Activated T-helper 1 cell treated with anti-CD3 and anti-CD28 coated beads, Interleukin-2, amount 50 U/mL, for 16 hours (primary cell): ENCODE measurements around the gene RSAD2.
"Not testable (repeated sequence)": the region's sequence is repeated elsewhere in the genome, so short reads cannot be mapped to it uniquely, and the experiment has no call there.

Experiments used
- DNase-seq, 2 donors: peaks; one replicate each; pipeline ENCODE4 v3.0.0-alpha.2; 2020; ENCODE audit warnings: low read depth in 1 of 2, low spot score in 1 of 2

Gene RSAD2

DNA sequence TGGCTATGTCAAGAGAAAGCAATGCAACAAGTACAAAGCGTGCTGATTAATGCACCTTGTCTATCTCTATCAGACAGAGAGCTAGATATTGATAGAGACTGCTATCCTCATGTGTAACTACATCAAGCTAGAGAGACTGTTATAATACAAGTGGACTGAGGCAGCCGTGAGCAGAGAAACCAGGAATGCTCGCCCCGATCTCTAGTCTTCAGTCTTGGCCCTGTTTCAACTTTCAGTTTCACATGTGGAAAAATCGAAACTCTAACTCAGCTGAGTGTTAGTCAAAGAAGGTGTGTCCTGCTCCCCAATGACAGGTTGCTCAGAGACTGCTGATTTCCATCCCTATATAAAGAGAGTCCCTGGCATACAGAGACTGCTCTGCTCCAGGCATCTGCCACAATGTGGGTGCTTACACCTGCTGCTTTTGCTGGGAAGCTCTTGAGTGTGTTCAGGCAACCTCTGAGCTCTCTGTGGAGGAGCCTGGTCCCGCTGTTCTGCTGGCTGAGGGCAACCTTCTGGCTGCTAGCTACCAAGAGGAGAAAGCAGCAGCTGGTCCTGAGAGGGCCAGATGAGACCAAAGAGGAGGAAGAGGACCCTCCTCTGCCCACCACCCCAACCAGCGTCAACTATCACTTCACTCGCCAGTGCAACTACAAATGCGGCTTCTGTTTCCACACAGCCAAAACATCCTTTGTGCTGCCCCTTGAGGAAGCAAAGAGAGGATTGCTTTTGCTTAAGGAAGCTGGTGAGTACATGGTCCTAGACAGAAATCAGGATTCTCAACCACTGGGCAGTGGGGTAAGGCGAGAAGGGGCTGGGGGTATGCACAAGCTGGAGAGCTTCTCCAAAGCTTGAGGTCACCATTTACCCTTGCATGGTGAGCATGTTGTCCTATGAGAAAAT, at the start of gene RSAD2:
TSS of gene RSAD2 (plus strand) at position 376 of the 903 bp plus-strand sequence. CDS start at position 400, 24 bp downstream.
- no peak for DNase-seq

- no peak for DNase-seq
Measured at GRCh38 chr2:6828299-6828584, 49.3 kb upstream of the RSAD2 start.

DNA sequence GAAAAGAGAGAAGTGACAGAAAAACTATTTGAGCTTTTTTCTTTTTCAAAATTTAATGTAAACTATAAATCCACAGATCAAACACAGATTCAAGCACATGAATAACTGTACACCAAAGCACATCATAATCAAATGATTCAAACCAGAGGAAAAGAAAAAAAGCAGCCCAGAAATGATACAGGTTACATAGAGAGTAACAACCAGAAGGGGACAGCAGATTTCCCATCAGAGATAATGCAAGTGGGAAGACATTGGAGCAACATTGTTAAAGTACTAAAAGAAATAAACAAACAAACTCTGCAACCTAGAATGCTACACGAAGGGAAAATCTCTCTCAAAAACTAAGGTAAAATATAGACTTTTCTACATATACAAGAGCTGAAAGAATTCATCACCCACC, 46.3 kb upstream of the RSAD2 start:
- DNase-seq, result no peak

DNA sequence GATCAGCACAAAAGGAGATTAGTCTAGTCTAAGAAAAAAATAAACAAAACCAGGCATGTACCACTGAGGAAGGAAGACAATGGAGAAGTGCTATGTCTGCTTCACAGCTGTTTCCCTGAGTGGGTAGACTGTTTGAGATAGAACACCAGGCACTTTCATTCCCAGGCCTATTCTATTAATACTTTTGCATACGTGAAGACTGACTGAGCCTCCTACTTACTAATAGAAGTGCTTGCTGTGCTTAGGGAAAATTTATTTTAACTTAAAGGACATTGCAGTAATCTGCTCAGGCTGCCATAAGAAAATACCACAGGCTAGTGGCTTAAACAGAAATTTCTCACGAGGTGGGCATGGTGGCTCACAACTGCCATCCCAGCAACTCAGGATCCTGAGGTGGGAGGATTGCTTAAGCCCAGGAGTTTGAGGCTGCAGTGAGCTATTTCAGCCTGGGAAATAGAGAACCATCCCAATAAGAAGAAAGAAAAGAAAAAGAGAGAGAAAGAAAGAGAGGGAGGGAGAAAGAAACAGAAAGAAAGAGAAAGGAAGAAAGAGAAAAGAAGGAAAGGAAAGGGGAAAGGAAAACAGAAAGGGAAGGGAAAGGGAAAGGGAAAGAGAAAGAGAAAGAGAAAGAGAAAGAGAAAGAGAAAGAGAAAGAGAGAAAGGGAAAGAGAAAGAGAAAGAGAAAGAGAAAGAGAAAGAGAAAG, 44.8 kb upstream of the RSAD2 start:
- DNase-seq, result no peak

DNA sequence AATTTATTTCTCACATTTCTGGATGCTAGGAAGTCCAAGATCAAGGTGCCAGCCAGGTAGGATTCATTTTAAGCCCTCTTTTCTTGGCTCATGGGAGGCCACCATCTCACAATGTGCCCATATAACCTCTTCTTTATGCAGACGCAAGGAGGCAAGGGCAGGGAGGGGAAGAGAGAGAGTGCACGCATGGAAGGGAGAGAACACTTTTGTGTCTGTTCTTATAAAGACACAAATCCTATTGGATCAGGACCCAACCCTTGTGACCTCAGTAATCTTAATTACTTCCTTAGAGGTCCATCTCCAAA, 44.3 kb upstream of the RSAD2 start:
- no peak for DNase-seq

GRCh38 chr2:6834163-6834562, 43.4 kb upstream of the RSAD2 start:
- DNase-seq, result no peak

DNA sequence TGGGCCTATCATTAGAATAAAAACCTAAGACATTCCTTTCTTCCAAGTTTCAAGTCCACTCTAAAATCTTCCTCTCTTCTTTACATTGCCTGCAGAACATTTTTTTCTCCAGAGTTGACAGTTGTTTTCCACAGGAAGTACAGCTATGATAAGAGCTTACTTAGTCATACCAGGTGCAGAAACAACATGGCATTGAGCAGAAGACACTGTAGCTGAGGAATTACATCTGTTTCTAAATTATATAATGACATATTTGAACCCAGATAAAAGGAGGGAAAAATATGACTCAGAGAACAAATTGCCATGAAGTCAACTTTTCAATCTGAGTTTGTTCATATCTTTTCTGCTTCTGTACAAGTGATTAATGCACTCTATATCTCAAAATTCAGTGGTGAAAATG, 42.1 kb upstream of the RSAD2 start:
- DNase-seq, result no peak

GRCh38 chr2:6838673-6839319, 38.8 kb upstream of the RSAD2 start:
- DNase-seq, result no peak

DNA sequence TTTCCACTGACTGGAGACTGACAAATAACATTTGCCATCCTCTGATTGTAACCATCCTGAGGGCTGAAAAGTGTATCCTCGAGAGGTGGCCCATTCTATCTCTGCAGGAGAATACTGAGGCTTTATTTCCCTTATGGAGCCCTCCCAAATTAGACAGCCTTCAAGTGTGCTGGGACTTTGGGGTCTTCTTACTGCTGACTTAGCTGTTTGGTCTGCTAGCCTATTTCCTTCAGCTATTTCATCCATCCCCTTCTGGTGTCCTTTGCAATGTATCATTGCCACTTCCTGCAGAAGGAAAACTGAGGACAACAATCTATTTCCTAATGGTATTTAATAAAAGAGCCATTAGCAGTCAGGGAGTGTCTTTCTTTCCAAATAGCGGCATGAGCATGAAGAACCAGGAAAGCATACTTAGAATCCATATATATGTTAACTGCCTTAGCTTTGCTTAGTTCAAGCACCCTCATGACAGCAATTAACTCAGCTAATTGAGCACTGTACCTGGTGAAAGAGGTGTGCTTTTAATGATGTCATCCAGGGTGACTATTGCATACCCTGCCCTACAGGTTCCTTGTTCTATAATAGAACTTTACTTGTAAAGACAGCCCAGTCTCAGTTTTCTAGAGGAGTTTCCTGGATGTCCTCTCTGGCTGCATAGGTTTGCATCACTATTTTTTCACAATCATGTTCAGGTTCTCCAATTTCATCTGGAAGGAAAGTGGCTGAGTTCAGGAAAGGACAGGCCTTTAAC, 35.9 kb upstream of the RSAD2 start:
- no peak for DNase-seq

DNA sequence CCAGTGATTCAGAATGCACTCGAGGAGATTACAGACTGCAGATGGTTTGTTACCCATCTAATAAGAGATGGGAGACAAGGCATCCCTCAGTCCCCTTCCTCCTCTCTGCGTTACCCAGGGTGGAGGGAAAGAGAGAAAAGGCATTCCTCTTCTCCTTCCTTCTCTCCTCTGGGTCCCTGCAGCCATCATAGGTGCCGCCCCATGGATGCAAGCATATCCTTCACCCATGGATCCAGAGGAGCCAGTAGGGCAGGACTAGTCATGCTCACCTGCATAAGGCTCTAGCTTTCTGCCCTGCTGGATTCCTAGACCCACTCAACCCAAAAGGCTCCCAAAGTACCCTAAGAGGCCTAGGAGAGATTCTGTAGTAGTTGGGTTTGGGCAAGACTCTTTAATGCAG, 32.3 kb upstream of the RSAD2 start:
- no peak for DNase-seq

GRCh38 chr2:6845903-6846302, 31.7 kb upstream of the RSAD2 start:
- no peak for DNase-seq

DNA sequence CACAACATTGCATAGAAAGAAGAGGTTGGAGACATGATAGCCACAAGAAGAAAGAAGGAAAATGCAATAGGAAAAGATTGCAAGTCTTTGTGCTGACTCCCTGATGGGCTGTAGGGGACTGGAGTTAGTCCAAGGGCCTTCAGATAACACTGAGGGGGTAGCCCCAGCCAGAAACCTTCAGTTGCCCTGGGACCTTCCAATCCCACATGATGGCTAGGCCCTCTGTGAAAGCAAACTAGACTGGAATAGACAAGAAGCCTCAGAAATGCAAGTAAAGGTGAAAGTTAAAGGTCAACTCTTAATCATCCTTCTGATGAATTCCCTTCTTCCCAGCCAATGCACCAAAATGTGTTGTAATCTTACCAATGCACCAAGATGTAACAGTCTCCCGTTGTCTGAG, 31.0 kb upstream of the RSAD2 start:
- no peak for DNase-seq

DNA sequence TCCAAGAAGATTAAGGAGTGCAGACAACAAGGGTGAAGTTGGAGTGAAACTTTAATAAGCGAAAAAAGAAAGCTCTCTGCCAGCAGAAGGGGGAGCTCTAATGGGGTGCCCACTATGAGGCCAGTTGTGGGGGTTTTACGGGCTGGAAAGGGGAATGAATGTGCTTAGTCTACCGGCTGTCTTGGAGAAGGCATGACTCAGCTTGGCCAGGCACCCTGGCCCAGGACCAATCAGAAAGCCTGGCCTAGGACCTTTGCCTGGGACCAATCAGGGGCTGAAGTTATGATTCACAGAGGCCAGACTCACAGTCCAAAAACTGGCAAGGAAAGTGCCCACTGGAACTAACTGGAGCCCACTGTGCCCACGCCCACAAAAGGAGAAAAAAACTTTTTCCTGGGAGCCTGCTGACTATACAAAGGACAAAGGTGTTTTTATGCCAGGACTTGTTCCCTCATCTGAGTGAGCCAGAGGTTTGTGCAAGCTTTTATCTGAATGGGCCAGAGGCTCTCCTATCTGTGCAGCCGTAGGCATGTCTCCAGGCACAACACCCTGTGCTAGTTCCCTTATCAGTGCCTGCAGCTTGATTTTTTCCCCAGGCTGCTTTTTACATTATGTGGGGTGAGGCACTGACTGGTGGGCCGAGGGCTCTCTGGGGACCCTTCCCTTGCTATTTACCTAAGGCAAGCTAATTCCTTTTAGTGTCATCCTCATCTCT, 30.5 kb upstream of the RSAD2 start:
- no peak for DNase-seq

DNA sequence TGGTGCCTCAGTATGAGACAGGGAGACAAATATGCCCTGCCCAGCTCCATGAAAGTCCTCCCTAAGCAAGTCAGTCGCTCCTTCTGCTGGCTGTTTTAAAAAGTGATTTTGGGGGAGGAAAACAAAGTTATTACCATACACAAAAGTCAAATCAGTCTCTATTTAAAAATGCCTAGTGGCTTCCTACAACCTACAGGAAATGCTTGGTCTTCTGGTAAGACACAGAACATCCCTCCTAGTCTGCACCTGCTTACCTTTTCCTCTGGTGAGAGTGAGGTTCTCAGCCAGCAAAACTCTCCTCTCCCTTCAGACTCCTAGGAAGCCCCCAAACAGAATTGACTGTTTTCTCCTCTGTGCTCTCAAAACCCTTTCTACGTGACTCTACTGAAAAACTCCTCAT, 25.4 kb upstream of the RSAD2 start:
- no peak for DNase-seq

DNA sequence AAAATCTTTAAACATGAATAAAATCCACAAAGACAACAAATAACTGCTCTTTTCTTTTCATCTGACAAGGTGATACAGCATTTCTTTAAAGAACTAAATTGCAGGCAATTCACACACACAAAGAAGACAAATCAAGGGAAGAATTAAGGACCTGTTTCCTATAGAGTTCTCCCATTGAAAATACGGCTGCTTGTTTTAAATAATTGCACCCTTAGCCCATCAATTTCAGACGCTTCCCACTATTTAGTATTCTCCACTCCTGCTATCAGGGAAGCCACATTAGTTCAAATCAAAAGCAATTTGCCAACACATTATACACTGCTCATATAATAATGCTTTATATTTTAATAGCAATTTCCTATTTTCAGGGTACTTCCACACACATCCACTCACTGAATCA, 23.2 kb upstream of the RSAD2 start:
- DNase-seq, result no peak

DNA sequence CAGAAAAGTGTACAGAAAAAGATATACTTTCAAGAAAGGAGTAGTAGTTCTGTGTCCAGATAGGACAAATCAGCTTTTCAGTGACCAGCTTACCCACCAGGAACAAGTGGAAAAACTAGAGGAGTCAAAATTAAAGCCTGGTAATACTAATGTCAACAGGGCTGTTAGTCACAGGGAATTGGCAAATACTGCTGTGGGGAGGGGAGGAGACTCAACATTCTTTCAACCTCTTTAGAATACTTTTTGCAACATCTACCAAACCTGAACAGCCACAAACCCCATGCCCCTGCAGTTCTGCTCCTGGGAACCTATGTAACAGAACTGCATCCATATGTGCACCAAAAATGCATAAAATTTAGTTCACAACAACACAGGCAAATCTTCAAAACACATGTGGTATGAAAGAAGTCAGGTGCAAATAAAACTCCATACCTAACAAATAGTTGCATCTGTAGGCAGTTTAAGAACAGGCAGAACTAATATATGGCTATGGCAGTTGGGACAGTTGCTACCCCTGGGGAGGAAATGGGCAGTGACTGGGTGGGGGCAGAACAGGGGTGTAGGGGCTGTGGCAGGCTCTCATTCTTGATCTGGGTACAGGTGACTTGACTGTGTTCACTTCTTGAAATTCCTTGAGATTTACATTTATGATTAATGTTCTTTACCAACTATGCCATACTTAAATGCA, 21.6 kb upstream of the RSAD2 start:
- DNase-seq, result no peak

DNA sequence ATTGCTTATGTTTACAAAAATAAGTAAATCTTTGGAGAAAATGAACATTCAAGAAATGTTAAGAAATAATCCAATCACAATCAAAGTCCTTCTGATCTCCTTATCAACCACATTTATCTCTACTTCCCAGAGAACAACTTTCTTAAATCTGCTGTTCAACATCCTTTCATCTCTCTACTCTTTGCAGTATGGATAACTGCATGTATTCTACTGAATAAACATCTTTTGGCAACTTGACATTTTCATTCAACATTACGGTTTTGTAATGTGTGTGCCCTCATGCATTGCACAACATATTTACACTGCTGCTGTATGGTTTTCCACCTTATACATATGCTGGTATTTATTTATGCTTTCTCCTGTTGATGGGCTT, 21.0 kb upstream of the RSAD2 start:
- no peak for DNase-seq

GRCh38 chr2:6858466-6859027, 19.0 kb upstream of the RSAD2 start:
- DNase-seq, result not testable (repeated sequence)

GRCh38 chr2:6860296-6860695, 17.3 kb upstream of the RSAD2 start:
- no peak for DNase-seq

DNA sequence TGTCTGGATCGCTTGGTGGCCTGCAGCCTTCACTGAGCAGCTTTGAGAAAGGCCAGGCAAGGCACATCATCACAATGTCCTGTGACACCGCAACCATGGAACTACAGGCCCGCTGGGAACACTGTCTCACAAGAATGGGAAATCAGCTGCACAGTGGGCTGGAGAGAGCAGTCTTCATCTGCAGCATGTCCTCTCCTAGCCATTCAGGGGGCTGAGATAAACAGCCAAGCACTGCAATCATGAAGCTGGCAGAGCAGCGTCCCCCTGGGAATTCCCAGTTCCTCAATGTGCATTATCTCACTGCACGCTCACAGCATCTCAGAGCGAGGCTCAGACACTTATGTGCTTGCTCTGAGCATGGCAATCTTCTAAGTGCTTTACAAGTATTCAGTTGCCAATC, 13.8 kb upstream of the RSAD2 start:
- no peak for DNase-seq
